Measurements from ENCODE around the gene LGALS9.

Gene LGALS9

GRCh38 chr17:27596566-27597187, 34.3 kb upstream of the LGALS9 start:
- no peak for DNase-seq (ENCODE audit: extremely low spot score)
- POLR2A ChIA-PET, result no interaction called here
- no peak for TF ChIP-seq CTCF (IDR thresholded peaks at IDR 0.05; ENCODE audit: control extremely low read depth, extremely low read depth, low read depth, missing control alignments)
- CTCF ChIA-PET, result interaction anchor here (1.0 to 11.3 kb wide), 9 partner anchors 8 to 360 kb away, joined by 3 to 140 read pairs (median 8); no protein-coding TSS in a partner anchor

- ChIA-PET CTCF (interaction anchor here (0.7 to 11.3 kb wide), 13 partner anchors 8 to 361 kb away, joined by 3 to 140 read pairs (median 8); no protein-coding TSS in a partner anchor), POLR2A (no interaction called here)
- no peak for DNase-seq (ENCODE audit: extremely low spot score)
- TF ChIP-seq CTCF (IDR thresholded peaks at IDR 0.05; ENCODE audit: control extremely low read depth, extremely low read depth, low read depth, missing control alignments), result no peak
Observed at GRCh38 chr17:27597188-27597580, 33.8 kb upstream of the LGALS9 start.

- ChIA-PET CTCF (interaction anchor here (0.7 to 11.3 kb wide), 16 partner anchors 9 to 361 kb away, joined by 3 to 140 read pairs (median 6); no protein-coding TSS in a partner anchor), POLR2A (no interaction called here)
- TF ChIP-seq CTCF (IDR thresholded peaks at IDR 0.05; ENCODE audit: control extremely low read depth, extremely low read depth, low read depth, missing control alignments), result no peak
- DNase-seq (ENCODE audit: extremely low spot score), result no peak
Observed at GRCh38 chr17:27597783-27598320, 33.1 kb upstream of the LGALS9 start.

GRCh38 chr17:27598337-27599050, 32.5 kb upstream of the LGALS9 start:
- DNase-seq (ENCODE audit: extremely low spot score), result no peak
- CTCF ChIA-PET, result interaction anchor here (0.8 to 13.5 kb wide), 24 partner anchors 8 to 362 kb away, joined by 3 to 331 read pairs (median 7); partner anchors contain the start of gene LGALS9
- no peak for TF ChIP-seq CTCF (IDR thresholded peaks at IDR 0.05; ENCODE audit: control extremely low read depth, extremely low read depth, low read depth, missing control alignments)
- POLR2A ChIA-PET, result no interaction called here

GRCh38 chr17:27600471-27600870, 30.5 kb upstream of the LGALS9 start:
- ChIA-PET POLR2A (no interaction called here), CTCF (interaction anchor here (0.6 to 13.5 kb wide), 40 partner anchors 11 to 362 kb away, joined by 3 to 331 read pairs (median 6); partner anchors contain the start of genes KSR1 and LGALS9)
- DNase-seq (ENCODE audit: extremely low spot score), result no peak
- TF ChIP-seq CTCF (IDR thresholded peaks at IDR 0.05; ENCODE audit: control extremely low read depth, extremely low read depth, low read depth, missing control alignments), result no peak
